Activated T-helper 2 cell treated with anti-CD3 and anti-CD28 coated beads, Interferon-gamma antibody, Interleukin-2, Interleukin-4, amounts not matched to agents 10 μg/mL and 5 μg/mL and 100 μg/mL, durations not matched to agents 14 hours and 24 hours and 36 hours (primary cell): ENCODE data around the gene C11orf21. TPM values are rescaled to one million over a fixed set of nuclear protein-coding genes. Genes with fewer than 3 reads are reported as not detected.

ENCODE experiments used
- DNase-seq: peaks from one replicate; pipeline ENCODE4 v3.0.0; 2021; ENCODE audit warnings: low spot score
- H3K27ac Mint-ChIP-seq: one replicate; pipeline ENCODE4 v1.8.0; 2021; ENCODE audit warnings: mixed read lengths
- H3K27me3 Mint-ChIP-seq: one replicate; pipeline ENCODE4 v1.8.0; 2021; ENCODE audit warnings: low read depth, mixed read lengths
- H3K36me3 Mint-ChIP-seq: one replicate; pipeline ENCODE4 v1.8.0; 2021; ENCODE audit warnings: low read depth, mixed read lengths
- H3K4me1 Mint-ChIP-seq: one replicate; pipeline ENCODE4 v1.8.0; 2021; ENCODE audit warnings: low read depth, mixed read lengths
- H3K4me3 Mint-ChIP-seq: one replicate; pipeline ENCODE4 v1.8.0; 2021; ENCODE audit warnings: low read depth, mild to moderate bottlenecking, moderate library complexity, mixed read lengths
- H3K9me3 Mint-ChIP-seq: one replicate; pipeline ENCODE4 v1.8.0; 2021; ENCODE audit warnings: mixed read lengths
- intact Hi-C: fragments of 100-400 bp; cut with micrococcal nuclease; formaldehyde crosslinking; loops from one replicate; pipeline ENCODE4 v1.15.1; 2023
- total RNA-seq: library from RNA; stranded (reverse); gene quantifications from 2 replicates; pipeline ENCODE4 v1.2.3, GENCODE V29; 2022

The C11orf21 gene
- total RNA-seq, 1 donor from 2014 or later, result 3.4 TPM

- H3K27me3 Mint-ChIP-seq, result no peaks in the 10 kb centered on the region
- H3K9me3 Mint-ChIP-seq, result no peaks in the 10 kb centered on the region
- intact Hi-C loops, result no loop called here
- no peak overlapping the region for H3K27ac Mint-ChIP-seq
- no peaks in the 10 kb centered on the region for H3K36me3 Mint-ChIP-seq
- H3K4me1 Mint-ChIP-seq, result peaks cover 7% of the 10 kb centered on the region
- no peak for DNase-seq
- no peak overlapping the region for H3K4me3 Mint-ChIP-seq
Measured at GRCh38 chr11:2310786-2311352, 9.2 kb upstream of the C11orf21 start.

- DNase-seq, result no peak
- Mint-ChIP-seq H3K9me3 (no peaks in the 10 kb centered on the region), H3K27ac (no peak overlapping the region), H3K36me3 (no peaks in the 10 kb centered on the region), H3K27me3 (no peaks in the 10 kb centered on the region), H3K4me3 (no peak overlapping the region), H3K4me1 (peaks cover 12% of the 10 kb centered on the region)
- intact Hi-C loops, result no loop called here
Measured at GRCh38 chr11:2310073-2310785, 8.5 kb upstream of the C11orf21 start.

DNA sequence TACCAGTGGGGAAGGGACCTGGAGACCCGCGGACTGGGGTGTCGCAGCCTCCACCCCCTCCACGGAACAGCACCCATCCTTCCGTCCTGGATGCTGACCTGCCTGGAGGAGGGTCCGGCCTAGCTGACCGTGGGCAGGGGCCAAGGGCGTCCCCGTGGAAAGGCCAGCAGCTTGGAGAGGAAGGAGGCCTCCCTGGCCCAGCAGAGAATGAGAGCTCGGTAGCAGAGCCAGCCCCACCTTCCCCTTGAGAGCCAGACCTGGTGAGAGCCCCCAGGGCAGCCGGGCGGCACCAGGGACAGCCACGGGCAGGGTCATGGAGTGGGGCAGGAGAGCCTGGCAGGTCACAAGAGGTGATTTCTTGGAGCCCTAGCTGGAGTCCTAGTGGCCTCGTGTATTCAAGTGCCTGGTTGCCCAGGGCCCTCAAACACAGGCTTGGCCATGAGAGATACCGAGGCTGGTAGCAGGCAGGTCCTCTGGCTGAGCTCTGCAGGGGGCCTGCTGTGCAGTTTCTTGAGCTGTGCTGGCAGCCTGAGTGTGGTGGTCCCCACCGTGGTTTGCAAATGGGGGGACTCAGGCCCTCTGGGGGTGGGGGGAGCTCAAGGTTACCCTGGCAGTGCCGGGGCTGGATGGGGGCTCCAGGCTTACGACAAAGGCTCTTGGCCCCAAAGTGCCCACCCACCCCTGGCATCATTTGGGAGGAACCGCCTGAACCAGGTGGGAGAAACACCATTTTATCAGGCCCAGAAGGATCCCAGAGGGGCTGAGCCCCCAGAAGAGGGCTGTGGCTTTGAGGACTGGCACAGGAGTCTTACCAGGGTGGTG is 7.7 kb upstream of the C11orf21 start:
- H3K4me1 Mint-ChIP-seq, result peaks cover 12% of the 10 kb centered on the region
- H3K27me3 Mint-ChIP-seq, result no peaks in the 10 kb centered on the region
- H3K4me3 Mint-ChIP-seq, result no peak overlapping the region
- intact Hi-C loops, result loop anchor here (5.0 to 10.0 kb wide), 3 partner anchors 65 to 585 kb away; partner anchors contain the start of gene CD81
- no peaks in the 10 kb centered on the region for H3K36me3 Mint-ChIP-seq
- H3K9me3 Mint-ChIP-seq, result no peaks in the 10 kb centered on the region
- no peak overlapping the region for H3K27ac Mint-ChIP-seq
- DNase-seq, result no peak

- Mint-ChIP-seq H3K36me3 (no peaks in the 10 kb centered on the region), H3K9me3 (no peaks in the 10 kb centered on the region), H3K4me1 (peaks cover 12% of the 10 kb centered on the region), H3K4me3 (no peak overlapping the region), H3K27ac (no peak overlapping the region), H3K27me3 (no peaks in the 10 kb centered on the region)
- intact Hi-C loops, result loop anchor here (5.0 to 10.0 kb wide), 3 partner anchors 66 to 586 kb away; partner anchors contain the start of gene CD81
- no peak for DNase-seq
Measured at GRCh38 chr11:2308713-2309112, 7.0 kb upstream of the C11orf21 start.

DNA sequence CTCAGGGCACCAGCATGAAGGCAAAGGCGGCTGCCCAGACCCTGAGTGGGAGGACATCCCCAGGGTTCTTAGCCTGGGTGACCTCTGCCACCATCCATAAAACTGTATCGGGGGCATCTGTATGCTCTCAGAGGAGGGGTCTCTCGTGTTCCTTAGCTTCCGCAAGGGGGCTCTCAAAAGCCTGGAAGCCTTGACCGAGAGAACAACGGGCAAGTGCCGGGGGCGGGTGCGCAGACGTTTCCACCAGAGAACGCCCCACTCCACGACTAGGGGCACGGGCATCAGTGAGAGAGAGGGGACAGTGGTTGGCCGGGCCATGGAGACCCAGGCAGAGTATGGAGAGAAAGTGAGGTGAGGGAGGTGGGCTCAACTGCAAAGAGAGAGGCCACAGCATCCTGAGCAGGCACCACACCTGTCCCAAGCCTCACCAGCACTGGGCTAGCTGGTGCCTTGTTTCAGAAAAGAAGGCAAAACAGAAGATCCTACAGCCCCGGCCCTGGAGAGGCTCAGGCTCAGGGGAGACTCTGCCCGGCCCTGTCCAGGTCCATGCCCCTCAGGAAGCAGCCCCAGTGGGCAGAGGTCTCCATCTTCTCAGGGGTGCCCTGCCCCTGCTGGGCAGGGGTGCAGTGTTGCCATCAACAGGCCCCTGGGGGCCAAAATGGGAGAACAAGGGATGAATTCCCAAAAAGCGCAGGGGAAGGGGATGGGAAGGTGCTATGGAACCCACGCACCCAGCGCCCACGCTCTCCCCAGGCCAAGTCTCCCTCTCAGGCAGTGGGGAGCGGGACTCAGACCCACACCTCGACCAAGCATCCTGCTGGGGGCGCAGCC is 6.0 kb upstream of the C11orf21 start:
- Mint-ChIP-seq H3K4me3 (no peak overlapping the region), H3K36me3 (no peaks in the 10 kb centered on the region), H3K27me3 (no peaks in the 10 kb centered on the region), H3K4me1 (peaks cover 12% of the 10 kb centered on the region), H3K9me3 (no peaks in the 10 kb centered on the region), H3K27ac (no peak overlapping the region)
- DNase-seq, result no peak
- intact Hi-C loops, result loop anchor here (5.0 to 10.0 kb wide), 3 partner anchors 67 to 587 kb away; partner anchors contain the start of gene CD81

GRCh38 chr11:2306877-2307500 is 5.3 kb upstream of the C11orf21 start:
- Mint-ChIP-seq H3K27ac (no peak overlapping the region), H3K9me3 (no peaks in the 10 kb centered on the region), H3K36me3 (no peaks in the 10 kb centered on the region), H3K4me1 (peaks cover 16% of the 10 kb centered on the region), H3K4me3 (no peak overlapping the region), H3K27me3 (no peaks in the 10 kb centered on the region)
- DNase-seq, result no peak
- intact Hi-C loops, result loop anchor here (5.0 to 10.0 kb wide), 3 partner anchors 68 to 588 kb away; partner anchors contain the start of gene CD81

- Mint-ChIP-seq H3K4me3 (peak overlapping the region; percentile 59), H3K36me3 (no peaks in the 10 kb centered on the region), H3K27me3 (no peaks in the 10 kb centered on the region), H3K4me1 (peaks cover 21% of the 10 kb centered on the region), H3K27ac (peak overlapping the region; percentile 84), H3K9me3 (no peaks in the 10 kb centered on the region)
- intact Hi-C loops, result loop anchor here (5.0 to 10.0 kb wide), 3 partner anchors 68 to 588 kb away; partner anchors contain the start of gene CD81
- DNase-seq, result no peak
Measured at GRCh38 chr11:2306452-2306823, 4.7 kb upstream of the C11orf21 start.

GRCh38 chr11:2305788-2306451 is 4.2 kb upstream of the C11orf21 start:
- H3K9me3 Mint-ChIP-seq, result no peaks in the 10 kb centered on the region
- H3K36me3 Mint-ChIP-seq, result no peaks in the 10 kb centered on the region
- DNase-seq, result no peak
- intact Hi-C loops, result loop anchor here (1.0 to 10.0 kb wide), 5 partner anchors 69 to 589 kb away; partner anchors contain the start of genes CD81 and TSSC4
- peak overlapping the region; percentile 59 for H3K4me3 Mint-ChIP-seq
- no peaks in the 10 kb centered on the region for H3K27me3 Mint-ChIP-seq
- H3K4me1 Mint-ChIP-seq, result peaks cover 22% of the 10 kb centered on the region
- peak overlapping the region; percentile 84 for H3K27ac Mint-ChIP-seq

DNA sequence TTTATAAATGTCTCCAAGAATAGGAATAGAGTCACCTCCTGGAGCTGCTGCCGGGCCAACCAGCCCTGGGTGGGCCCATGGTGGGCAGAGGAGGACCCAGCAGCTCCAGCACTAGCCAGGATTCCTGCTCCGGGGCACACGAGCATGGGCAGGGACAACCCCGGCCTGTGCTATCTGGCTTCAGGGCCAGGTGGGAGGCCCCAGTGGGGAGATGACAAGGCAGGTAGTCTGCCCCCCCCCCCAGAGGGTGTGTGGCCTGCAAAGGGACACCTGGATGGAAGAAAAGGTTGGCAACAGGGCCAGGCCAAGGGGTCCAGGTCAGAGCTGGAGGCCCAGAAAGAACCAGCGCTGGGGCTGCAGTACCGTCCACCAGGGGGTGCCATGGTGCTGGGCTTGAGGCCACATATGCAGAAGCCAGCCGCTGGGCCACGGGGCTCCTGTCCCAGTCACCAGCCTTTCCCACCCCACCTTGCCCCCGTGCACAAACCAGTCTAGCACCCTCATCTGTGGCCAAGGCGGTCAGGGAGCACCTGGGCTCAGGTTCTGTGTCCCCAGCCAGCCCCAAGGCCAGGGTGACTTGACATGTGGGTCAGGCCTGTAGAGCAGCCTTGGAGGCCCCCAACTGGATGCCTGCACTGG is 3.5 kb upstream of the C11orf21 start:
- Mint-ChIP-seq H3K27me3 (no peaks in the 10 kb centered on the region), H3K4me3 (peak overlapping the region; percentile 59), H3K9me3 (no peaks in the 10 kb centered on the region), H3K4me1 (peaks cover 25% of the 10 kb centered on the region), H3K36me3 (no peaks in the 10 kb centered on the region), H3K27ac (no peak overlapping the region)
- DNase-seq, result peak; percentile 69
- intact Hi-C loops, result loop anchor here (1.0 to 10.0 kb wide), 5 partner anchors 70 to 590 kb away; partner anchors contain the start of genes CD81 and TSSC4

DNA sequence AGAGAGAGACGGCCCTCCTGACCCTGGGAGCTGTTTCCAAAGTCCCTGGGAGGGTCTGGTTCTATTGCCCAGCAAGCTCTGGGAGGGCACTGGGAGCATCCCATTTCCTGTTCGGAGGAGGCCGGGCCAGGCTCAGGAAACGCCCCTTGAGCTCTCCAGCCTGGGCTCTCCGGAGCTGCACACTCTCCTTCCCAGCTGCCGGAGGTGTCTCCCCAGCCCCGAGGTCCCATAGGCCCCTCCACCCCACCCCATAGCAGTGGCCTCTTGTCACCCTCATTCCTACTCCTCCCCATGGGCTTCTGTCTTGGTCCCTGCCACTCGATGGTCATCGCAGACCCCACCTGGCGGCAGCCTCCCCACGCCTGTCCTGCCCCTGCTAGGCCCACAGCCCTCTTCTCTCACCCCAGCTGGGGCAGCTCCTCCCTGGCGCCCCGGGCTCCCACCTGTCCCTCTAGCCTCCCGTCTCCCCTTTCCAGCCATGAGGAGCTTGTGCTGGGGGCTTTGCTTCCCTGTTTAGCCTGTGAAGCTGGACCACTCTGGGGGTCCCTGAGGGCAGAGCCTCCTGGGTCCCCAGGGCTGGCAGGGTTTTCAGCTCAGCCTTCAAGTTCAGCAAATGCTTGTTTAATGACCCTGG is 2.9 kb upstream of the C11orf21 start:
- Mint-ChIP-seq H3K4me1 (peaks cover 25% of the 10 kb centered on the region), H3K9me3 (no peaks in the 10 kb centered on the region), H3K4me3 (no peak overlapping the region), H3K27ac (no peak overlapping the region), H3K27me3 (no peaks in the 10 kb centered on the region), H3K36me3 (no peaks in the 10 kb centered on the region)
- DNase-seq, result peak; percentile 7
- intact Hi-C loops, result loop anchor here (1.0 to 10.0 kb wide), 5 partner anchors 70 to 590 kb away; partner anchors contain the start of genes CD81 and TSSC4
